ENCODE measurements around the gene THTPA.
A peak's percentile ranks its signal among the peaks of the same experiment; 100 is the strongest.
"Not testable (repeated sequence)": the region's sequence is repeated elsewhere in the genome, so short reads cannot be mapped to it uniquely, and the experiment has no call there.

The THTPA gene

DNA sequence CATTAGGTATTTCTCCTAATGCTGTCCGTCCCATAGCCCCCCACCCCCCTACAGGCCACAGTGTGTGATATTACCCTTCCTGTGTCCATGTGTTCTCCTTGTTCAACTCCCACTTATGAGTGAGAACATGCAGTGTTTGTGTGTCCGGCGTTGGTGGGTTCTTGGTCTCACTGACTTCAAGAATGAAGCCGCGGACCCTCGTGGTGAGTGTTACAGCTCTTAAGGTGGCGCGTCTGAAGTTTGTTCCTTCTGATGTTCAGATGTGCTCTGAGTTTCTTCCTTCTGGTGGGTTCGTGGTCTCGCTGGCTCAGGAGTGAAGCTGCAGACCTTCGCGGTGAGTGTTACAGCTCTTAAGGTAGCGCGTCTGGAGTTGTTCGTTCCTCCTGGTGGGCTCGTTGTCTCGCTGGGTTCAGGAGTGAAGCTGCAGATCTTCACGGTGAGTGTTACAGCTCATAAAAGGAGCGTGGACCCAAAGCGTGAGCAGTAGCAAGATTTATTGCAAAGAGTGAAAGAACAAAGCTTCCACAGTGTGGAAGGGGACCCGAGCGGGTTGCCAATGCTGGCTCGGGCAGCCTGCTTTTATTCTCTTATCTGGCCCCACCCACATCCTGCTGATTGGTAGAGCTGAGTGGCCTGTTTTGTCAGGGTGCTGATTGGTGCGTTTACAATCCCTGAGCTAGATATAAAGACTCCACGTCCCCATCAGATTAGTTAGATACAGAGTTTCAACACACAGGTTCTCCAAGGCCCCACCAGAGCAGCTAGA lies 27.9 kb downstream of the THTPA start:
- not testable (repeated sequence) for DNase-seq (ENCODE audit: low spot score)

DNA sequence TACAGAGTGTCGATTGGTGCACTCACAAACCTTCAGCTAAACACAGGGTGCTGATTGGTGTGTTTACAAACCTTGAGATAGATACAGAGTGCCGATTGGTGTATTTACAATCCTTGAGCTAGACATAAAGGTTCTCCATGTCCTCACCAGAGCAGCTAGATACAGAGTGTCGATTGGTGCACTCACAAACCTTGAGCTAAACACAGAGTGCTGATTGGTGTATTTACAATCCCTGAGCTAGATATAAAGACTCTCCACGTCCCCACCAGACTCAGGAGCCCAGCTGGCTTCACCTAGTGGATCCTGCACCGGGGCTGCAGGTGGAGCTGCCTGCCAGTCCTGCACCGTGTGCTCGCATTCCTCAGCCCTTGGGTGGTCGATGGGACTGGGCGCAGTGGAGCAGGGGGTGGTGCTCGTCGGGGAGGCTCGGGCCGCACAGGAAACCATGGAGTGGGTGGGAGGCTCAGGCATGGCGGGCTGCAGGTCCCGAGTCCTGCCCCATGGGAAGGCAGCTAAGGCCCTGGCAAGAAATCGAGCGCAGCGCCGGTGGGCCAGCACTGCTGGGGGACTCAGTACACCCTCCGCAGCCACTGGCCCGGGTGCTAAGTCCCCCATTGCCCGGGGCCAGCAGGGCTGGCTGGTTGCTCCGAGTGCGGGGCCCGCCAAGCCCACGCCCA lies 28.6 kb downstream of the THTPA start:
- not testable (repeated sequence) for DNase-seq (ENCODE audit: low spot score)

- DNase-seq (ENCODE audit: low spot score), result peak; percentile 78
Measured at GRCh38 chr14:23588884-23589598, 33.0 kb downstream of the THTPA start.

DNA sequence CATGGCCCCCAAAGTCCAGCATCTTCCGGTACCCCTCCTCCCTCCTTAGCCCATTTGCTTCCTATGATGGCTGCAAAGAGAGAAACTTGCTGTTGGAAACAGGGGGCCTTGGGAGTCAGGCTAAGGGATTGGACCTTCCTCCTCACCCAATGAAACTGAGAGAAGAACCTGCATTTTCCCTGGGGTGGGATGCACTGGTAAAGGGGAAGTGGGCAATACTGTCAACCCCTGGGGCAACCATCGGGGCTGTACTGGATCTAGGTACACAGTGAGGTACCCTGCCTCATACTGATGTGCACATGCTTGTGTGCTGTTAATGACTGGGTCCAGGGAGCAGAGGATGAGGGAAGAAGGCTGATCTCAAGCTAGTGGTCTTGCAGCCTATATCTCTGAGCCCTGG lies 33.5 kb downstream of the THTPA start:
- DNase-seq (ENCODE audit: low spot score), result no peak

DNA sequence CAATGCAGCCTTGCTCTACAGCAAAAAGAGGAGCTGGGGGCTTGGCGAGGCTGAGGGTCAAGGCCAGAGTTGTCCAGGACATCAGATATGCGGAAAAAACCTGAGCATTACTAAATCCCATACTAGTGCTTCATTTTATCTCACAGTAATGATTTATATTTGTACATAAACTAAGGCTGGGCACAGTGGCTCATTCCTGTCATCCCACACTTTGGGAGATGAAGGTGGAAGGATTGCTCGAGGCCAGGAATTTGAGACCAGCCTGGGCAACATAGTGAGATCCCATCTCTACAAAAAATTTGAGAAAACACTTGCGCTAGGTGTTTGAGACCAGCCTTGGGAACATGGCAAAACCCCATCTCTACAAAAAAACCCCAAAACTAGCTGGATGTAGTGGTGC lies 34.1 kb downstream of the THTPA start:
- DNase-seq (ENCODE audit: low spot score), result no peak

DNA sequence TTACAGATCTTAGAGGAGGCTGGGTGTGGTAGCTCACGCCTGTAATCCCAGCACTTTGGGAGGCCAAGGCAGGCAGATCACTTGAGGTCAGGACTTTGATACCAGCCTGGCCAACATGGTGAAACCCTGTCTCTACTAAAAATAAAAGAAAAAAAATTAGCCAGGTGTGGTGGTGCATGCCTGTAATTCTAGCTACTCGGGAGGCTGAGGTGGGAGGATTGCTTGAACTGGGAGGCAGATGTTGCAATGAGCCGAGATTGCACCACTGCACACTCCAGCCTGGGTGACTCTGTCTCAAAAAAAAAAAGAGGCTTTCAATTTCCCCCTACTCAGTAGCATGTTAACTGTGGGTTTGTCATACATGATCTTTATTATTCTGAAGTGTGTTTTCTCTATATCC lies 38.1 kb downstream of the THTPA start:
- not testable (repeated sequence) for DNase-seq (ENCODE audit: low spot score)

DNA sequence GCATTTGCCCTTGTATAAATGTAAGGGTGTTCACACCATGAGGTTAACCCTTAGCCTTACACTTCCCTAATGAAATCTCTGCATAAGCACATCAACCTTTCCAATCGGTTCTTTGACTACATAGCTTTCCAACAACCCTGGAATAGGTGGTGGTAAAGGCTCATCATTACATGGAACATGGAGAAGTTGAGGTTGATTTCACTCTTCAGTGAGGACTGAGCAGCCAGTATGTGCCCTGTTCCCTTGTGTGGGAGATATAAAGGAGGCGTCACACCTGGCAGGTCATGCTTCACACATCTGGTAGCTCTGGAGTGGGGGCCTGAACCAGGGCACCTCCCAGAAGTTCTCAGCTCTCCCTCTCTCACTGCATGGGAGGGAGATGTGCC lies 44.2 kb downstream of the THTPA start:
- DNase-seq (ENCODE audit: low spot score), result no peak

DNA sequence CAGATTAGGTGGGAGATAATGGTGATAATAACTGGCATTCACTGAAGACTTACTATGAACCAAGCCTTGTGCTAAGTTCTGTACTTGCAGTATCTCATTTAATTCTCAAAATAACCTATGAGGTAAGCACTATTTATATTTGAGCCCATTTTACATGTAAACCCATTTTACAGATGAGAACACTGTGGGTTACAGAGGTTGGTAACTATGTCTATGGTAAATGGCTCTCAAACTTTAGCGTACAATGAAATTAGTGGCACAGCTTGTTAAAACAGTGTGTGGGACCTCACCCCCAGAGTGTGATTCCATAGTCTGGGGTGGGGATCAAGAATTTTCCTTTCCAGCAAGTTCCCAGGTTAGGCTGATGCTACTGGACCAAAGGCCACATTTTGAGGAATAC lies 44.7 kb downstream of the THTPA start:
- DNase-seq (ENCODE audit: low spot score), result no peak

GRCh38 chr14:23601424-23601823 lies 45.4 kb downstream of the THTPA start:
- no peak for DNase-seq (ENCODE audit: low spot score)

DNA sequence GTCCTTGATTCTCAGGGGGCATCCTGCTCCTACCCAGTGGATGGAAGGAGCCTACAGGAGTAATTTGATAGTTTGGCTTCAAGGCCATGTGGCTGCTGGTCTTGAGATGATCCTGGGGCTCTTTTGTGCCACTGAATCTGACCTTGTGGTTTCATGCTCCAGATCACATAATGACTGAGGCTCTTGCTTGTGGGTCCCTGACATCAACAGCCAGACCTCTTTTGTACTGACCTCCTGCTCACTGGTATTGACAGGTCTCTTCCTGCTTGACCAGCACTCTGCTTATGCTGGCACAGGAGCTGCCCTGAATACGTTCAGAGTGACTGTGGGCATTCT lies 45.7 kb downstream of the THTPA start:
- DNase-seq (ENCODE audit: low spot score), result no peak

- DNase-seq (ENCODE audit: low spot score), result no peak
Measured at GRCh38 chr14:23602181-23603095, 46.4 kb downstream of the THTPA start.

DNA sequence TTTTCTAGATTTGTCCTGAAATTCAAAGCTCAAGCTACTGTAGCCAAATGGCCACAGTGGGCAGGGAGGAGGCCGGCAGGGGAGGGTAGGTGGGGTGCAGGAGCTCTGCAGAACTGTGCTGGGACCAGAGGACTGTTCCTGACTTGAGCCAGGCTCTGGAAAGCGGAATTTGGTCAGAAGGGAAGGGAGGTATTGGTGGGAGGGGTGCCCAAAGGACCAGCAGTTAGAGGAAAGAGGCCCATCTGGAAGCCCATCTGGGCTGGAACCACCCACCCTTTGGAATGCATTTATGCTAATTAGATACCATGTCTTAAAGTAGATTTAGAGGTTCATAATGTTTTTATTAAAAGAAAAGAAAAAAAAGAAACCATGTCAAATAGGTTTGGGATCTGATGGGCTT lies 47.0 kb downstream of the THTPA start:
- no peak for DNase-seq (ENCODE audit: low spot score)

DNA sequence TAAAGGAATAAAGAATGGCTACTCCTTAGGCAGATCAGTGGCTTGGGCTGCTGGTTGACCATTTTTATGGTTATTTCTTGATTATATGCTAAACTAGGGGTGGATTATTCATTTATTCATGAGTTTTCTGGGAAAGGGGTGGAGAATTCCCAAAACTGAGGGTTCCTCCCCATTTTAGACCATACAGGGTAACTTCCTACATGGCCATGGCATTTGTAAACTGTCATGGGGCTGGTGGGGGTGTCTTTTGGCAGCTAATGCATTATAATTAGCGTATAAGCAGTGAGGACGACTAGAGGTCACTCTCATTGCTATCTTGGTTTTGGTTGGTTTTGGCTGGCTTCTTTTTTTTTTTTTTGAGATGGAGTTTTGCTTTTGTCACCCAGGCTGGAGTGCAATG lies 48.1 kb downstream of the THTPA start:
- DNase-seq (ENCODE audit: low spot score), result no peak

GRCh38 chr14:23604675-23605170 lies 48.7 kb downstream of the THTPA start:
- no peak for DNase-seq (ENCODE audit: low spot score)

DNA sequence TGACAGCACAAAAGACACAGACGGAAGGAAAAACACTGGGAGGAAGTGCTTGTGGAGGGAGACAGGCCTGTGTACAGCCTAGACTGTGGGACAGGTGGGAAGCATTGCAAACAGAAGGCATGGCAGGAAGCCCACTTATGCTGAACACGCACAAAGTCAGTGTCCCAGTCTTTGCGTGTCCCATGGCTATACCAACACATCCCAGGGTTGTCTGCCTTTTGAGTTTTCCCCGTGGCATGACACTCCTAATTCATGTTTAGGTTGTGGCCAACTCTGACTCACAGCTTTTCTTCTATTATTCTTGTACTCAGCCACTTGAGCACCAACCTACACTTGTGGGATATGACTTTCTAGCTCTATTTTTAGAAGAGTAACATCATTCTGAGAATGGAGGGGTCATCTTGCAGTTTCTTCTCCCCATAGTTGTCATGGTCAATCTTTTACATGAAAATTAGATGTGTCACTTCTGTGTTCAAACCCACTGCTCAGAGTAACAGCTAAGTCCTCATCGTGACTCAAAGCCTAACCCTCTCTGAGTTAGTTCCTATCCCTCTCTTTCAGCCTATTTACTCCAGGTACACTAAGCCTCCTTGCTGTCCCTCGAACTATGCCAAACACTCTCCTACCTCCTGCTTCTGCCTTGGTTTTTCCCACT lies 50.0 kb downstream of the THTPA start:
- no peak for DNase-seq (ENCODE audit: low spot score)

DNA sequence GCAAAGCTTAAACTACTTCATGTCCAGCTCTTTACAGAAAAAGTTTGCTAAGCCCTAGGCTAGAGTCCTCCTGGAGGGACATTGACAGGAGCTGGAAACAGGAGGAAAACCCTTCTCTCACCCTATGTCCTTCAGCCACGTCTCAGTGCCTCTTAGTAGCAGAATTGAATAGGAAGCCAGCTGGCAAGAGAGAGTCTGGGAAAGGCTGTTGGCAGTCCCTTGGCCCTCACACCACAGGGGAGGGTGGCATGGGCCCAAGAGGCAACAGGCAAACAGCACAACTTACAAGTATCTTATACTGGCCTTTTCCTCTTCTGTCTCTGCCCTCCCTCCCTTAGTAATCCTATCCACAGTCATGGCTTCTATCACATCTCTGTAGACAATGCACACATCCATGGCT lies 52.4 kb downstream of the THTPA start:
- DNase-seq (ENCODE audit: low spot score), result no peak

DNA sequence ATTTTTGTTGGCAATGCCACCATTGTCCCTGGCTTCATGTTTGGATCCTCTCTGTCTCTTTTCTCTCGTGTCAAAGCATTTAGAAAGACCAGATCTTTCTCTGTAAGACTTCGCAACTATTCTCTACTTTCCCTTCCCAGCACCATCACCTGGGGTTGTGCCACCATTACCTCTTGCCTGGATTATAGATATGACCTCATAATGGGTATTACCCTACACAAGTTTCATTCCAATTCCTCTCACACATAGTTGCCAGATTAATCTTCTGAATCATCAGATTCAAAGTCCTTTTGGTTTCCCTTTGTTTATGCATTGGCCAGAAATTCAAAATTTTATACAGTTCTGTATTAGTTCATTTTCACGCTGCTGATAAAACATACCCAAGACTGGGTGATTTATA lies 52.9 kb downstream of the THTPA start:
- no peak for DNase-seq (ENCODE audit: low spot score)

- not testable (repeated sequence) for DNase-seq (ENCODE audit: low spot score)
Measured at GRCh38 chr14:23609411-23610089, 53.5 kb downstream of the THTPA start.

Data from CD4-positive, alpha-beta T cell treated with Interleukin-15 for 4 hours (primary cell).